Endothelial cell of umbilical vein (primary cell): ENCODE data around the gene GSTO2. TPM values are rescaled to one million over a fixed set of nuclear protein-coding genes. Genes with fewer than 3 reads are reported as not detected.

Experiments used
- BruUV-seq: library from RNA; stranded (reverse); fragments of 400-500 nt; replicated peaks from 2 replicates; lab custom pipeline; 2021; lab: Mats Ljungman, UMichigan
- CTCF ChIA-PET: fragments of 300-600, 350-600 bp; sonication (Branson Sonifier 250); formaldehyde crosslinking; loops from one replicate; lab custom pipeline; 2021; ENCODE audit warnings: antibody characterized with exemption, inconsistent platforms; lab: Charles Lee
- POLR2A ChIA-PET: fragments of 300-600, 350-600 bp; sonication (Branson Sonifier 250); formaldehyde crosslinking; loops from one replicate; lab custom pipeline; 2021; ENCODE audit warnings: antibody characterized with exemption, inconsistent platforms; lab: Charles Lee
- DNase-seq: peaks from one replicate; pipeline ENCODE4 v3.0.0-alpha.2; 2011; ENCODE audit warnings: low read depth, low spot score
- FAIRE-seq: peaks from 2 replicates; lab custom pipeline; 2011; peaks lifted over from hg19 to GRCh38; lab: Jason Lieb, UNC
- H2AFZ ChIP-seq: 2 replicates; pipeline ENCODE4 v1.6.0; 2012; ENCODE audit warnings: low read depth, low read length, control low read depth, inconsistent platforms
- H3K27ac ChIP-seq: 2 replicates; pipeline ENCODE4 v1.5.1; 2011; ENCODE audit warnings: low read depth, mild to moderate bottlenecking, control low read depth, low read length, moderate library complexity; ENCODE audit not compliant: insufficient read depth
- H3K27me3 ChIP-seq, 2 experiments: 2 replicates each; pipeline versions ENCODE4 v1.6.0 to v1.6.1; 2011; ENCODE audit warnings: low read length in 2 of 2, mixed read lengths in 1 of 2; ENCODE audit not compliant: control insufficient read depth in 2 of 2, insufficient read depth in 2 of 2
- H3K36me3 ChIP-seq, 2 experiments: 2 replicates in 1 of 2; 3 replicates in 1 of 2; pipeline ENCODE4 v1.5.1; 2011; ENCODE audit warnings: low read length in 2 of 2, mild to moderate bottlenecking in 1 of 2, moderate library complexity in 1 of 2; ENCODE audit not compliant: control insufficient read depth in 2 of 2, insufficient read depth in 2 of 2; ENCODE audit errors: extremely low read depth in 1 of 2
- H3K4me1 ChIP-seq: 3 replicates; pipeline ENCODE4 v1.5.1; 2011; ENCODE audit warnings: mild to moderate bottlenecking, low read length; ENCODE audit not compliant: control insufficient read depth, insufficient read depth; ENCODE audit errors: extremely low read depth
- H3K4me2 ChIP-seq: 2 replicates; pipeline ENCODE4 v1.6.1; 2011; ENCODE audit warnings: low read length, control low read depth, mixed read lengths; ENCODE audit not compliant: insufficient read depth
- H3K4me3 ChIP-seq, 3 experiments: fragments of 200-600 bp in 1 of 3; sonication (generic), shearing (Covaris generic) in 1 of 3; replicated peaks in 1 of 3; 2 replicates each; pipeline ENCODE4 v1.5.1; 2011 to 2016; ENCODE audit warnings: control low read depth in 3 of 3, low read length in 3 of 3, mild to moderate bottlenecking in 2 of 3, inconsistent platforms in 1 of 3, low read depth in 1 of 3, moderate library complexity in 1 of 3; ENCODE audit not compliant: insufficient read depth in 1 of 3
- H3K79me2 ChIP-seq: 2 replicates; pipeline ENCODE4 v1.6.0; 2012; ENCODE audit warnings: low read length, inconsistent platforms; ENCODE audit not compliant: control insufficient read depth, insufficient read depth
- H3K9ac ChIP-seq: replicated peaks from 2 replicates; pipeline ENCODE3; 2011; ENCODE audit warnings: low read length, control low read depth; ENCODE audit not compliant: insufficient read depth; ENCODE audit errors: extremely low read depth
- H3K9me1 ChIP-seq: replicated peaks from 3 replicates; pipeline ENCODE4 v1.6.0; 2011; ENCODE audit warnings: mild to moderate bottlenecking, low read length; ENCODE audit not compliant: control insufficient read depth, insufficient read depth; ENCODE audit errors: extremely low read depth
- H3K9me3 ChIP-seq: replicated peaks from 2 replicates; pipeline ENCODE4 v1.5.1; 2012; ENCODE audit warnings: low read length, inconsistent platforms; ENCODE audit not compliant: control insufficient read depth, insufficient read depth
- H4K20me1 ChIP-seq: replicated peaks from 2 replicates; pipeline ENCODE3; 2011; ENCODE audit warnings: mild to moderate bottlenecking, low read length; ENCODE audit not compliant: control insufficient read depth, insufficient read depth; ENCODE audit errors: extremely low read depth
- CTCF ChIP-seq, 2 donors: IDR thresholded peaks; 1 replicate in 1 of 2; 2 replicates in 1 of 2; pipeline ENCODE4 v1.5.1; 2011; ENCODE audit warnings: low read length in 2 of 2, mild to moderate bottlenecking in 2 of 2, moderate library complexity in 2 of 2, control low read depth in 1 of 2, inconsistent platforms in 1 of 2, low read depth in 1 of 2; ENCODE audit not compliant: insufficient read depth in 1 of 2; ENCODE audit errors: extremely low read depth in 1 of 2
- EZH2 ChIP-seq: IDR thresholded peaks from 2 replicates; pipeline ENCODE4 v1.6.1; 2012; ENCODE audit warnings: borderline replicate concordance, low read depth, mild to moderate bottlenecking, moderate library complexity, low read length, inconsistent platforms; ENCODE audit not compliant: severe bottlenecking
- FOS ChIP-seq: IDR thresholded peaks from 2 replicates; pipeline ENCODE4 v1.6.1; 2011; ENCODE audit warnings: mild to moderate bottlenecking, low read length, moderate library complexity, borderline replicate concordance; ENCODE audit not compliant: insufficient read depth
- GATA2 ChIP-seq: IDR thresholded peaks from 2 replicates; pipeline ENCODE4 v1.7.0; 2011; ENCODE audit warnings: low read depth, mild to moderate bottlenecking, moderate library complexity, mixed read lengths, low read length; ENCODE audit not compliant: insufficient read length, insufficient read depth
- JUN ChIP-seq: IDR thresholded peaks from 2 replicates; pipeline ENCODE4 v1.6.1; 2011; ENCODE audit warnings: borderline replicate concordance, low read depth; ENCODE audit not compliant: insufficient read length, insufficient read depth
- MAX ChIP-seq: IDR thresholded peaks from 2 replicates; pipeline ENCODE4 v1.6.1; 2011; ENCODE audit not compliant: insufficient read depth, insufficient read length
- MYC ChIP-seq: IDR thresholded peaks from one replicate; pipeline ENCODE4 v1.6.1; 2011; ENCODE audit warnings: mild to moderate bottlenecking, low read depth, low read length
- POLR2A ChIP-seq: IDR thresholded peaks from 2 replicates; pipeline ENCODE4 v1.6.1; 2012; ENCODE audit warnings: low read depth, mild to moderate bottlenecking, control low read depth, low read length
- POLR2AphosphoS5 ChIP-seq: IDR thresholded peaks from 2 replicates; pipeline ENCODE4 v1.6.1; 2012; ENCODE audit warnings: low read depth, mild to moderate bottlenecking, control low read depth, low read length, moderate library complexity; ENCODE audit not compliant: insufficient read depth
- dilution Hi-C: fragments of 300-500 bp; cut with MboI; formaldehyde crosslinking; loops from one replicate; pipeline ENCODE4 v1.15.0; 2019; ENCODE audit warnings: low sequenced_read_pairs; ENCODE audit not compliant: extremely low pct_ligation_motif_present
- intact Hi-C: fragments of 100-400 bp; cut with micrococcal nuclease; formaldehyde crosslinking; loops from one replicate; pipeline ENCODE4 v1.10.0; 2022
- polyA plus RNA-seq, 4 experiments: library from polyadenylated mRNA; depleted of rRNA in 3 of 4; stranded (reverse) in 3 of 4; unstranded in 1 of 4; fragments of >200 nt; gene quantifications; 2 replicates each; pipeline versions ENCODE4 v1.2.1 to v1.2.3, GENCODE V29; 2011 to 2012; ENCODE audit warnings: missing spikeins in 1 of 4
- total RNA-seq: library from RNA; stranded (reverse); gene quantifications from 2 replicates; pipeline ENCODE4 v1.2.3, GENCODE V29; 2021

The GSTO2 gene
- total and polyA plus RNA-seq, 2 donors (not counting 3 experiments of a cell fraction or from before 2014, with no cell fraction given): 0.84 to 1.4 TPM

DNA sequence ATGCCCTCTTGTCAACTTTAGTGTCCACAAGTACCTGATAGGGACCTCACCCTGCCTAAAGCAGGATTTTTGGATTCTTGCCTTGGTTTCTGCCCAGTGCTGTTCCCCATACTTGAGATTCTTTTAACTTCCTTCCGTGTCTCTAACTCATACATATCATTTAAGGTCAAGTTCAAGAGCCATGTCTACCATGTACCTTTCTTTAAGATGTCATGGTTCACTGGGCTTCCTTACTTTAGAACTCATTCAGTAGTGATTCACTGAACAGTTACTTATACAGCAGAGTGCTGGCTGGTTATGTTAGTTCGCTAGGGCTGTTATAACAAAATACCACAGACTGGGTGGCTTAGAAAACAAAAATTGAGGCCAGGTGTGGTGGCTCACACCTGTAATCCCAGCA lies 79.6 kb downstream of the GSTO2 start:
- FAIRE-seq (no peak), DNase-seq (no peak)
- Histone ChIP-seq H3K9me3 (no peaks in the 10 kb centered on the region), H3K27ac (no peak overlapping the region), H3K4me3 (no peak overlapping the region), H3K36me3 (no peaks in the 10 kb centered on the region), H4K20me1 (no peaks in the 10 kb centered on the region), H3K9me1 (no peaks in the 10 kb centered on the region), H3K4me1 (peaks cover 11% of the 10 kb centered on the region), H2AFZ (no peak overlapping the region), H3K4me2 (no peak overlapping the region), H3K79me2 (no peaks in the 10 kb centered on the region), H3K27me3 (no peaks in the 10 kb centered on the region), H3K9ac (no peak overlapping the region)
- dilution Hi-C loops (no loop called here), intact Hi-C loops (no loop called here)
- BruUV-seq: no TSS peak
- ChIA-PET POLR2A (no interaction called here), CTCF (interaction anchor here (1.5 to 5.4 kb wide), 5 partner anchors 10 to 74 kb away, joined by 5 to 107 read pairs (median 17); partner anchors contain the start of gene ITPRIP)
- no peak for TF ChIP-seq POLR2AphosphoS5
- no peak for TF ChIP-seq CTCF (IDR thresholded peaks at IDR 0.05; ENCODE audit: extremely low read depth in 1 of 2, insufficient read depth in 1 of 2, low read depth in 1 of 2, low read length in 2 of 2)
- TF ChIP-seq MAX: no peak
- no peak for TF ChIP-seq EZH2
- no peak for TF ChIP-seq JUN
- no peak for TF ChIP-seq FOS
- TF ChIP-seq GATA2: no peak
- no peak for TF ChIP-seq MYC
- no peak for TF ChIP-seq POLR2A
